Erythroblast (primary cell): ENCODE measurements around the gene LRP3.
"Not testable (repeated sequence)": the region's sequence is repeated elsewhere in the genome, so short reads cannot be mapped to it uniquely, and the experiment has no call there.

Source experiments
- GATA1 ChIP-seq: IDR thresholded peaks from 2 replicates; pipeline ENCODE4 v1.6.1; 2011; ENCODE audit warnings: low read depth, mild to moderate bottlenecking, control low read depth, low read length, moderate library complexity
- POLR2A ChIP-seq: IDR thresholded peaks from 2 replicates; pipeline ENCODE4 v1.6.1; 2011; ENCODE audit warnings: mild to moderate bottlenecking, low read length

GRCh38 chr19:33209850-33210230 lies 15.7 kb downstream of the LRP3 start:
- TF ChIP-seq POLR2A, GATA1: not testable (repeated sequence)
